ENCODE measurements around the gene RABAC1.

Gene RABAC1, protein sequence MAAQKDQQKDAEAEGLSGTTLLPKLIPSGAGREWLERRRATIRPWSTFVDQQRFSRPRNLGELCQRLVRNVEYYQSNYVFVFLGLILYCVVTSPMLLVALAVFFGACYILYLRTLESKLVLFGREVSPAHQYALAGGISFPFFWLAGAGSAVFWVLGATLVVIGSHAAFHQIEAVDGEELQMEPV
- 9.5 to 25.0 (median 11.9) reads per million in 9 experiments for total RNA-seq

DNA sequence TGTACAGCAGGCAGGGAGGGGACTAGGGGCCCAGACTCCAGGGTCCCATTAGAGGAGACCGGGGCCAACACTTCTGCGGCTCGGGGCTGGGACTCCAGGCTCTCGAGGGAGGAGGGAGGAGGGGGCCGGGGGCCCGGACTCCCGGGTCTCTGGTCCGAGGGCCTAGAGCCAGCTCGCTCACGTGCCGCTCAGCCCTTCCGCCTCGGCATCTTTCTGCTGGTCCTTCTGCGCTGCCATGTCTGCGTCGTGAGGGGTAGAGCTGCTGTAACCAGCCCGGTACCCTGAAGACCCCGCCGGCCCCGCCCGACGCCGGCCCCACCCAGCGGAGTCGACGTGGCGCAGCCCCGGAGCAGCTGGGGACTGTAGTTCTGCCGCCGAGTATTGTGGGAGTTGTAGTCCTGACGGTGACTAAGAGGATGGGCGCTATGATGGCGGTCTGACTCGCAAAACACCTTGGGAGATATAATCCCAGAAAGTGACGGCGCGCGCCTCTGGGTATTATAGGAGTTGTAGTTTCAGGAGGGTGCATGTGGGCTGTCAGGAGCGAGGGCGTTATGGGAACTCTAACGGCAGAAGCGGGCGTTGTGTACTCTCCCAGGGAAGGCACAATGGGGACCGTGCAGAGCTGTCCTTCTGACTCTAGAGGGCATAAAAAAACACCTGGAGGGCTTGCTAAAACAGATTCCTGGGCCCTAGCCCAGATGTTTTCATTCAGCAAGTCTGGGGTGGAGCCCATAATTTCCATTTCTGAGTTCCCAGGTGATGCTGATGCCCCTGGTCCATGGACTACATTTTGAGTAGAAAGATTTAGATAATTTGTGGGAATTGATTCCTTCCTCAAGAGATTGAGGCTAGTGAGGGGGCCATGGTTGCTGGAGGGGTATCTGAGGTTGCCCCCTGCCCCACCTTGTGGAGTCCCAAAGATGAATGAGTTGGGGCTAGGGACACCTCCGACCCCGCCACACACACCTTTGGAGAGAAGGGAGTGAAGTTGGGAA lies at the start of gene RABAC1:
RABAC1 (minus strand) TSS at position 266 of the 998 bp plus-strand sequence; CDS start at position 237, 29 bp downstream.
- no peaks in the 10 kb centered on the region for H3K9me3 Mint-ChIP-seq
- ATAC-seq (replicated peaks): peak; percentile 88
- peak within 1 kb of the TSS; percentile 83 for H3K4me3 Mint-ChIP-seq
- DNase-seq: peak; percentile 77 to 85 (median 78)
- H3K27me3 Mint-ChIP-seq: no peaks in the 10 kb centered on the region
- H3K27ac Mint-ChIP-seq: peak within 1 kb of the TSS; percentile 93
- peaks cover 20% of the 10 kb centered on the region in 2 donors for H3K4me1 Mint-ChIP-seq (ENCODE audit: low read depth in 2 of 2)
- H3K36me3 Mint-ChIP-seq (ENCODE audit: insufficient read depth): peaks cover 22% of the 10 kb centered on the region

DNA sequence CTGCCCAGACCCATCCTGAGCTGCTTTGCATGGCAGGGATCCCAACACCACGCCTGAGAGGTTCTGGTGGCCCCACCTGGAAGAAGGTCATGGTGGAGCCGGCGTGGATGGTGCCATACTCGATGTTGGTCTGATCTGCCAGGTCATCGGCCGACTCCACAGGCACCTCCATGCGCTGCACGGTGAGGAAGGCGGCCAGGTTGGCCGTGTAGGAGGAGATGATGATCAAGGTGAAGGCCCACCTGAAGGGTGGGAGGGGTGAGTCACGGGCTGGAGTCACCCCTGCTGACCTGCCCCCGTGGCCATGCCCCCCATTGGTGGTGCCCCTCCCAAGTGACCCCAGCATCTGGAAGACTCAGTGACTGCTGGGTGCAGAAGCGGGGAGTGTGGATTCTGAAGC lies 47.4 kb upstream of the RABAC1 start:
- DNase-seq (no peak), ATAC-seq (replicated peaks) (no peak)
- Mint-ChIP-seq H3K27me3 (peaks cover 52 to 64% of the 10 kb centered on the region in 2 donors), H3K4me1 (ENCODE audit: low read depth in 2 of 2) (no peaks in the 10 kb centered on the region), H3K27ac (no peak overlapping the region), H3K36me3 (ENCODE audit: insufficient read depth) (no peaks in the 10 kb centered on the region), H3K4me3 (no peak overlapping the region), H3K9me3 (no peaks in the 10 kb centered on the region)

DNA sequence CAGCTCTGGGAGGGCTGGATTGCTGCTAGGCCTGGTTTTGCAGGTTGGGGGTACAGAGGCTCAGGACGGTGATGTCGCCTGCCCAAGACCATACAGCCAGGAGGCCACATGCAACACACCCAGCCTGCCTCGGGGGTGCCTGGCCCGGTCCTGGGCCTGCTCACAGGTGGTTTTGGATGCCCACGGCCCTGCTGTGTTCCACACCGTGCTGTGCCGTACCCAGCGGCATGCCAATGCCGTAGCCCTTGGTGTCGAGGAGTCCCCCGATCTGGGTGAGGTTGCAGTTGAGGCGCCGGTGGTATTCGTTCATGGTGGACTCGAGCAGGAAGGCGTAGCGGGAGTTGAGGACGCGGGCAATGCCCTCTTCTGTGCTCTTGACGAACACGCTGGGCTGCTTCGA lies 46.4 kb upstream of the RABAC1 start:
- Mint-ChIP-seq H3K4me3 (no peak overlapping the region), H3K27ac (no peak overlapping the region), H3K9me3 (no peaks in the 10 kb centered on the region), H3K36me3 (ENCODE audit: insufficient read depth) (no peaks in the 10 kb centered on the region), H3K4me1 (ENCODE audit: low read depth in 2 of 2) (no peaks in the 10 kb centered on the region), H3K27me3 (peaks cover 61 to 75% of the 10 kb centered on the region in 2 donors)
- ATAC-seq (replicated peaks) (no peak), DNase-seq (no peak)

DNA sequence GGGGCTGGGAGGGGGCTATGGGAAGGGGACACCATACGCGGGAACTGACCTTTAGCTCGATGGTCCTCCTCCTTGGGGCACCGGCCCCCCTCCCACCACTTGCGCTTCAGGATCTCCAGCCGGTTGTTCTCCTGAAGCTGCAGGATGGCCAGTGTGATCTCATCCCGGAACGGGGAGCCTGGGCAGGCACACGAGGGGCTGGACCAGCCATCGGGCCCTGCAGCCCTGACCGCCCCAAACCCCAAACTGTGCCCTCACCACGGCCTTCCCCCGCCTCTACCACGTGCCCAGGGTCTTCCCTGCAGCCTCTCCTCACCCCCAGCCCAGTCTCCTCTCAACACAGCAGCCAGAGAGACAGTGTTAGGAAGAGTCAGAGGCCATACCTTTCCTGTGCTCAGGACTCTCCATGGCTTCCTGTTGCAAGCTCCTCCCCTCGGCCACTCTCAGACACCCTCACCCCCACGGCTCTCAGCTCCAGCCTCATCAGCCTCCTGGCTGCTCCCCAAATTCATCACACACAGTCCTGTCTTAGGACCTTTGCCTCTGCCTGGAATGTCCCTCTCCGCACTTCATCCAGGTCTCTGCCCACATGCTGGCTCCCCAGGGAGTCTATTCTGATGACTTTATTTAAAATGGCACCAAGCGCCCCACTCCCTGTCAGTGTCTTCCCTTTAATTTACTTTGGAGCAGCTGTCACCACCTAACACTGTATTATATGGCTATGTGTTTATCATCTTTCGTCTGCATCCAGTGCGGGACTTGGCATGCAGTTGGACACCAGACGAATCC lies 44.6 kb upstream of the RABAC1 start:
- no peak overlapping the region for H3K4me3 Mint-ChIP-seq
- peaks cover 76 to 88% of the 10 kb centered on the region in 2 donors for H3K27me3 Mint-ChIP-seq
- ATAC-seq (replicated peaks) (no peak), DNase-seq (no peak)
- H3K36me3 Mint-ChIP-seq (ENCODE audit: insufficient read depth): no peaks in the 10 kb centered on the region
- no peaks in the 10 kb centered on the region for H3K9me3 Mint-ChIP-seq
- no peak overlapping the region for H3K27ac Mint-ChIP-seq
- H3K4me1 Mint-ChIP-seq (ENCODE audit: low read depth in 2 of 2): peaks cover 3 to 5% of the 10 kb centered on the region in 2 donors

DNA sequence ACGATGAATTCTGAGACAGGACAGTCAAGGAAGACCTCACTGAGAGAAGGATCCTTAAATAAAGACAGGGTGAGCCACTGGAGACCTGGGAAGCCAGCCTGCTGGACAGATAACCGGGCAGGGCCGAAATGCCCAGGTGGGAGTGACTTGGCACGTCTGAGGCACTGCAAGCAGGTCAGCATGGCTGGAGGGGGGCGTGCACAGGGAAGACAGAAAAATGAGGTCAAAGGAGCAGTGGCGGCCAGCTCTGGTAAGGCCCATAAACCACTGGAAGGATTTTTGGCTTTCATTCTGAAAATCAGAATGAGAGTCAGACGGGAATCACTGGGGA lies 40.7 kb upstream of the RABAC1 start:
- Mint-ChIP-seq H3K36me3 (ENCODE audit: insufficient read depth) (peaks cover 2% of the 10 kb centered on the region), H3K27ac (no peak overlapping the region), H3K4me1 (ENCODE audit: low read depth in 2 of 2) (peaks cover 19 to 22% of the 10 kb centered on the region in 2 donors), H3K27me3 (peaks cover 84 to 94% of the 10 kb centered on the region in 2 donors), H3K4me3 (no peak overlapping the region), H3K9me3 (no peaks in the 10 kb centered on the region)
- ATAC-seq (replicated peaks) (no peak), DNase-seq (no peak)

DNA sequence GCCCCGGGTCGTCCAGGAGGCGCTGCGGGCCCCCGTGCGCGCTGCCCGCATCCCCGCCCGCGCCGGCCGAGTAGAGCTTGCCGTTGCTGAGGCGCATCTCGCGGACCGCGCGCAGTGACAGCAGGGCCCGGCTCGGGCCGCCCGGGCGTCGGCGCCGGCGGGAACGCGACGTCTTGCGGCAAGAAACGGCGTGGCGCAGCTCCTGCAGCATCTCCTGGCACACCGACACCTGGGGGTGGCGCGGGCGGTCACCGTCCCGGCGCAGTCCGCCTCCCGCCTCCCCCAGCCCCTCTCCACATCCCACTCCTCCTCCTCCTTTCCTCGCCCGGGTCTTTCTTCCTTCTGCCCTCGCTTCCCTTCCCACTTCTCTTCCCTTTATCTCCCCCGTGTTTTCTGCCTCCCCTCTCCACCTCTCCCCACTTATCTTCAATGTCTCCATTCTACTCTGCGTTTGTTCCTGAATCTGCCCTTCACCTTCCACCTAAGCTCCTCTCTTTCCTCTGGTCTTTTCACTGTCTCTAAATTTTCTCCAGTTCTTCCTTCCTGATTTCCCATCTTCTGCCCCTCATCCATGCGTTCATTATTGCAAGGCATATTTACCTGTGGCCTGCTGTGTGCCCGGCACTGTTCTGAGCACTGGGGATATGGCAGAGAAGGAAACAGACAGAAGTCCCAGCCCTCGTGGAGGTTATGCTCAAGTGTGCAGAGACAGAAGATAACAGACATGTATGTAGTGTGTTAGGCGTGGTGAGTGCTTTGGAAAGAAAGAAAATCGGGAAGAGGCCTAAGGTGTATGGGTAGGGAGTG lies 40.2 kb upstream of the RABAC1 start:
- DNase-seq (no peak), ATAC-seq (replicated peaks) (no peak)
- peak overlapping the region; percentile 49 to 64 for H3K4me3 Mint-ChIP-seq
- H3K4me1 Mint-ChIP-seq (ENCODE audit: low read depth in 2 of 2): peaks cover 21 to 25% of the 10 kb centered on the region in 2 donors
- no peak overlapping the region for H3K27ac Mint-ChIP-seq
- peaks cover 2% of the 10 kb centered on the region for H3K36me3 Mint-ChIP-seq (ENCODE audit: insufficient read depth)
- H3K27me3 Mint-ChIP-seq: peaks cover 82 to 92% of the 10 kb centered on the region in 2 donors
- no peaks in the 10 kb centered on the region for H3K9me3 Mint-ChIP-seq

DNA sequence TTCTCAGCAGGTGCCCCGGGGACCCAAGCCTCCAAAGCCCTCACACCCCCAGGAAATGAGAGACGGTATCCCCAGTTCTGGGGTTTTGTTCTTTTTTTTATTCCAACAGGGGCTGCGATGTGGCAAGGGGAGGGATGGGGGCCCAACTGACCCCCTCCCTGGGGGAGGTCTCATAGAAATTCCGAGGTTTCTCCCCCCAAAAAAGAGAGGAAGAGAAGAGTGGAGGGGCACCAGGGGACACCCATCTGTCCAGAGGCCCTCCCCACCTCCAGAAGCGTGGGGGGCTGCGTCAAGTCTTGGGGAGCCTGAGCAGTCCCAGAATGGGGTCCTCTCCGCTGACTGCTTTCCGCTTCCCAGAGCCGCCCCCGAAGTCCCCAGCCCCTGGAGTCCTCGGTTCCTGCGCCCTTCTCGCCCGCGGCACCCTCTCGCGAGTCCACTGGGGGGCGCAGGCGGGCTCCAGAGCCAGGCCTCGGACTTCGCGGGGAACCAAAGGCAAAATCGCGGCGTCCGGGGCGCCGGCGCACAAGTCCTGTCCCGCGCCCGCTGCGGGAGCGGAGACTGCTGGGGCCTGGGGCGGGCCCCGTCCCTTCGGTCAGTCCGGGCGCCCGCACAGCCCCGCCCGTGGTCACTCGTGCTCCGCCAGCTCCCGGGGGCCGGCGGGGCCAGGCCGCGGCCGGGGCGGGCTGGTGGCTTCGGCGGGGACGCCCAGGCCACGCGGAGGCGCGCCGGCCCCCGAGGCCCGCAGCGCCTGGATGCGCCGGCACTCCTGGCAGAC lies 39.3 kb upstream of the RABAC1 start:
- ATAC-seq (replicated peaks) (no peak), DNase-seq (peak in 2 of 3 experiments; percentile 23 to 31)
- H3K27me3 Mint-ChIP-seq: peaks cover 73 to 83% of the 10 kb centered on the region in 2 donors
- H3K9me3 Mint-ChIP-seq: no peaks in the 10 kb centered on the region
- no peak overlapping the region for H3K27ac Mint-ChIP-seq
- H3K4me1 Mint-ChIP-seq (ENCODE audit: low read depth in 2 of 2): peaks cover 22 to 26% of the 10 kb centered on the region in 2 donors
- peaks cover 4% of the 10 kb centered on the region for H3K36me3 Mint-ChIP-seq (ENCODE audit: insufficient read depth)
- peak overlapping the region in 1 of 2 donors; percentile 47 for H3K4me3 Mint-ChIP-seq

DNA sequence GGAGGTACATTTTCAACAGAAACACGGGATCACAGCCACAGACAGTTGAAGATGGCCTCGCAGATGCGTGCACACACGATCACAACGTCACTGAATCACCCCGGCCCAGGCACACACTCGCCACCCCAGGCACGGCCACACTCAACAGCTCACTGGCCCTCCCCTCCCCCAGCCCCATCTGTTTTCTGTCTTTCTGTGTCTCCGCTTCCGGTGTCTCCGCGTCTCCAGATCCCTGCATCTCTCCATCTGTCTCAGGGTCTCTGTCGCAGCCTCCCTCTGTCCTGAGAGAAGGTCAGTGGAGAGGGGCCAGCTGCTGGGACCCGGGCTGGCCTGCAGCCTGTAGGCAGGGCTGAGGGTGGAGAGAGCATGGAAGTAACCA lies 38.7 kb upstream of the RABAC1 start:
- Mint-ChIP-seq H3K4me3 (peak overlapping the region in 1 of 2 donors; percentile 47), H3K9me3 (no peaks in the 10 kb centered on the region), H3K27ac (no peak overlapping the region), H3K4me1 (ENCODE audit: low read depth in 2 of 2) (peaks cover 25 to 29% of the 10 kb centered on the region in 2 donors), H3K36me3 (ENCODE audit: insufficient read depth) (peaks cover 5% of the 10 kb centered on the region), H3K27me3 (peaks cover 71 to 77% of the 10 kb centered on the region in 2 donors)
- no peak for DNase-seq
- no peak for ATAC-seq (replicated peaks)

DNA sequence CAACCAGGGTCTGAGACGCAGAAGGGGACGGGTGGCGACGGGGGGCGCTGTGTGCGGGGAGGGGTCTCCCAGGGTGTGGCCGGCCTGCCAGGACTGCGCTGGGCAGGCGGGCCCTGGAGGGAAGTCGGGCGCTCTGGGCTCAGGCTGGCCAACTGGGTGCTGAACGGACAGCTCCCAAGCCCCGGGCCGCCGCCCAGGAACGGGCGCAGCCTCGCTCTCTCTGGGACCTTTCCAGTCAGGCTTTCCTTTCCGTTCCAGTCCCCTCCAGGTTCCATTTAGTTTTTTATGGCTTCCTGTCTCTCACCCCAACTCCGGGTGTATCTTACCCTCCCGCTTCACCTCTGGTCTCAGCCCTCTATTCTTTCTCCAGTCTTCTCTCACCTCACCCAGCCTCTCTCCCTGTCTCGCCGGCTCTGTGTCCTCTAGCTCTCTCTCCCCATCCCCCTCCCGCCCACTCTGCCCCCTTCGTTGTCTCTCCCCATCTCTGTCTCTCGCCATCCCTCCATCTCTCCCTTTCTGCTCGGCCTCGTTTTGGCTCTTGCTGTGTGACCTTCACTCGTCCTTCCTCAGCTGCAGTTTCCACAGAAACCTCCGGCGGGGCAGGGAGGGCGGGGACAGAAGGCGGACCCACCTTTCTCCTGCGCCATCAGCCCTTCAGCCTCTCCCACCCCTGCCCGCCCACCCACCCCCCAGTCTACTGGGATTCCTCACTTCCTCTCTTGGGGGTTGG lies 38.2 kb upstream of the RABAC1 start:
- H3K36me3 Mint-ChIP-seq (ENCODE audit: insufficient read depth): peaks cover 5% of the 10 kb centered on the region
- no peak overlapping the region for H3K27ac Mint-ChIP-seq
- H3K4me3 Mint-ChIP-seq: peak overlapping the region in 1 of 2 donors; percentile 9
- ATAC-seq (replicated peaks): no peak
- H3K4me1 Mint-ChIP-seq (ENCODE audit: low read depth in 2 of 2): peaks cover 27 to 34% of the 10 kb centered on the region in 2 donors
- H3K9me3 Mint-ChIP-seq: no peaks in the 10 kb centered on the region
- peaks cover 66 to 72% of the 10 kb centered on the region in 2 donors for H3K27me3 Mint-ChIP-seq
- peak; percentile 31 to 46 (median 45) for DNase-seq

DNA sequence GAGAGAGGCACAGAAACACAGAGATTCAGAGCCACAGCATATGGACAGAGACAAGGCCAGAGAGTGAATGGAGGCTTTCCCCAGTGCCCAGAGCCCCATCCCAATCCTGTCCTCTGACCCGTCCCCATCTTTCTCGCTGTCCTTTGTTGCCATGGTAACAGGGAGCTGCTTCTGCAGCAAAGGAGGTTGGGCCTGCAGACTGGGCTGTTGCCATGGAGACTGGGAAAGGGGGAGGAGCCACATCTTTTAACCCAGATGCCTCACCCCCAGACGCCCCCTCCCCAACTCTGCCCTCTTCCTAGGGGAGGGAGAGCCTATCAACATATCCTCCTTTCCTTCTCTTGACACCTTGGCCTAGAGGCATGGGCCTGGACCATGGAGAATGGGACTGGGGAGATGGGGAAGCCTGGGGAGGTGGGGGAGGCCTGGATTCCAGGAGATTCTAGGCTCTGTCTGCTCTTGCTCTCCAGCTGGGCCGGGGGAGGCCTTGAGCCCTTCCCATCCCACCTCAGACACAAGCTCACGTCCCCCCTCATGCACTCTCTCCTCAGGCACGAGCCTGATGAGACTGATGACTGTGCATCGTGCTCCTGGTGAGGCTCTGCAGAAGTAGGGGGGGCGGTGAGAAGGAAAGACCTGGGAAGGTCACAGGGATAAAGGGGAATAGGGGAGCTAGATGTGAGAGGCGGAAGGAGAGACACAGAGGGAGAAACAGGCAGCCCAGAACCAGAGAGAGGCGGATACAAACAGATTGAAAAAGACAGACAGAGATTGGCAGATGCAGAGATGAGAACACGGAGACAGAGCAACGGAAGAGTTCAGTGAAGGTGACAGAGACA lies 37.1 kb upstream of the RABAC1 start:
- no peak overlapping the region for H3K27ac Mint-ChIP-seq
- no peak for ATAC-seq (replicated peaks)
- H3K9me3 Mint-ChIP-seq: no peaks in the 10 kb centered on the region
- H3K36me3 Mint-ChIP-seq (ENCODE audit: insufficient read depth): peaks cover 5% of the 10 kb centered on the region
- H3K4me3 Mint-ChIP-seq: no peak overlapping the region
- DNase-seq: no peak
- H3K27me3 Mint-ChIP-seq: peaks cover 56 to 61% of the 10 kb centered on the region in 2 donors
- peaks cover 27 to 34% of the 10 kb centered on the region in 2 donors for H3K4me1 Mint-ChIP-seq (ENCODE audit: low read depth in 2 of 2)
